ENCODE results near the gene PC. TPM values are rescaled to one million over a fixed set of nuclear protein-coding genes. Genes with fewer than 3 reads are reported as not detected.

Gene PC
- total and polyA plus RNA-seq, 2 donors: 3.6 to 12.6 TPM

DNA sequence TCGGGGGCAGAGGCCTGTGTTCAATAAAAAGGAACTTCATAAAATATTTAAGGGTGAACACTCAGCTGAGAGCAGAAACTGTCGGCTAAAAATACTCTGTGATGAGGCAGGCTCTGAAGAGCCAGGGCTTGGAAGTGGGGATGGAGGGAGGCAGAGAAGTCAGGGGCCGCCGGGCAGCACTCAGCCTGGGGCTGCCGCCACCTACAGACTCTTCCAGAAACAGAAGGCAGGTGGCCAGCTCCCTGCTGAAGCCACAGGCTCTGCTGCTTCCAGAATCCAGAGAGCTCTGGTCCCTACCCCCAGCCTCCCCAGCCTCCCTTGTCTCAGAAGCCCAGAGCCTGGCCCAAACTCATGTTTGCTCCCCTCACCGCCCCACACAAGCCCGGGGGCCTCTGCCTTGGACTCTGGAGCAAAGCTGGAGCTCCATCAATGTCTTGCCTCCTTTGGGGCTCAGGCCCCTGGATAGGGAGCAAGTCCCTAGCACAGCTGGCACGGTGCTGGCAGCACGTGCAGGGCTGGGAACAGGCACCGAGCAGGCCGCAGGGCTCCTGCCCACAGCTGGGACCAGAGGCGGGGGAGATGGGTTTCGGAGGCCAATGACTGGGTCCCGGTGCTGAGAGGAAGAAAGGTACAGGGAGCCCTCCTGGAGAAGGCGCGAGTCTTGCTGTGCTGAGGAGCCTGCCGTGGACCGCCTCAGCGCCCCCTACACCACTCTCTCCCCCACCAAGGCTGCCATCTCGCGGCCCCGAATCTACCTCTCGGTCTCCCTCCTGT, 93.1 kb downstream of the PC start:
- no peak overlapping the region for H3K4me3 ChIP-seq (ENCODE audit: low read depth, low read length)
- H3K27ac ChIP-seq (ENCODE audit: low read depth): no peak overlapping the region
- WGBS: 85% methylated on average over 23 of the region's 23 CpGs

DNA sequence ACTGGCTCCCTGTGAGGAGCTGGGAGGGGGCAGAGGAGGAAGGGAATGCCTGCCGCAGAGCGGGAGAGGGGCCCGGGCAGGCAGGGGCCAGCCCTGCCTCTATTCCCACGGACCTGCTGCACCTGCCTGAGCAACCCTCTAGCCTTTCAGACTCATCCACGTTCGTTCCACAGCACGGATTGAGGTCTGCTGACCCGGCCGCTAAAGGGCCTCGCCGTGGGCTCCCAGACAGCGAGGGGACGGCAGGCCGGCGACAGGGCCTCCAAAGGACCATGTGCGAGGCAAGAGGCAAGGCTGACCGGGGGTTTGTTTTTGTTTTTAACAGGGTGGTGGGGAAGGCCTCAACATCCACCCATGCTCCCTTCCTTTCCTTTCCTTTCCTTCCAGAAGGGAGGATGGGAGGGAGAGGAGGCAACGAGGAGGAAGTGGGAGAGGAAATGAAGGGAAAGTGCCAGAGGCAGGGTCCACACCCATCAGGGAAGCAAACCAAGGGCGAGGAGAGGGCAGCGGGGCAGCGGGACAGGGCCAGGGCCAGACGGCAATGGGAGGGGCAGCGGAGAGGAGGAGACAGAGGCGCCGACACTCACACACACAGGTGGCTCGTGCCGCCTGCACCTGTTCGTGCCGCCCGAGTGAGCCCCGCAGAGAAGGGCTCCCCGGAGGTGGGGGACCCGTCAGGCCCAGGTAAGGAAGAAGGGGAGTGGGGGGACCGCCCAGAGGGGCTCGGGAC, 93.8 kb downstream of the PC start:
- no peak for DNase-seq (ENCODE audit: extremely low spot score)
- H3K4me3 ChIP-seq (ENCODE audit: low read depth, low read length): no peak overlapping the region
- H3K4me1 ChIP-seq (ENCODE audit: insufficient read depth): no peaks in the 10 kb centered on the region
- H3K27ac ChIP-seq (ENCODE audit: low read depth): no peak overlapping the region
- WGBS: 77% methylated on average over 35 of the region's 35 CpGs
- no peaks in the 10 kb centered on the region for H3K36me3 ChIP-seq (ENCODE audit: insufficient read depth)

More for the DNA sequence above, 93.1 kb downstream of the PC start:
- DNase-seq (ENCODE audit: extremely low spot score): no peak
- Histone ChIP-seq H3K4me1 (ENCODE audit: insufficient read depth) (no peaks in the 10 kb centered on the region), H3K36me3 (ENCODE audit: insufficient read depth) (no peaks in the 10 kb centered on the region)

DNA sequence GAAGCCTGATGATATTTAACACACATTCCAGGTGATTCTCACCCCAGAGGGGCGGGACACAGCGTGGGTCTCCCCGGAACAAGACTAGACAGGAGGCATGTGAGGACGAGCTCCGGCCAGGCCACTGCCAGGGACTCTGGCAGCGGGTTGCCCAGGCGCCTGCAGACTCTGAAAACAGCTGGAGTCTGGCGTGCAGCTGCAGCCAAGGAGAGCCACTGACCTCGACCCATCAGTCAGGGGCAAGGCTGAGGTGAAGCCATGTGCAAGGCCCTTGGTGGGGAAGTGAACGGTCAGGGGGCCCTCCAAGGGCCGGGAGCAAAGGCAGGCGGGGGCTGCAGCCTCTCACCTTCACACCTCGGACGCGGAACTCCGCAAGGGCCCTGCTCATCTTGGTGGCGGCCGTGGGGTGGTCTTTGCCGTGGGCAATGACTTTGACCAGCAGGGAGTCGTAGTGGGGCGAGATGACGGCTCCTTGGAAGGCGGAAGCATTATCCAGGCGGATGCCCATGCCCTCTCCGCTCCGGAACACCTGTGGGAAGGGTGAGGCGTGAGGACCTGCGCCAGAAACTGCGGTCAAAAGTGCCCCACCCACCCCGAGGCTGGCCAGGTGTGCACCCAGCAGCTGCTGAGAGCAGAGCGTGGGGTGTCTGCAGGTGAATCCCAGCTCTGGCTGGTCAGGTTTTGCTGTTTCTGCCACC, 94.6 kb downstream of the PC start:
- no peak overlapping the region for H3K27ac ChIP-seq (ENCODE audit: low read depth)
- WGBS: 91% methylated on average over 31 of the region's 31 CpGs

GRCh38 chr11:66862559-66863037, 95.6 kb downstream of the PC start:
- Histone ChIP-seq H3K4me3 (ENCODE audit: low read depth, low read length) (no peak overlapping the region), H3K36me3 (ENCODE audit: insufficient read depth) (no peaks in the 10 kb centered on the region), H3K27ac (ENCODE audit: low read depth) (no peak overlapping the region), H3K4me1 (ENCODE audit: insufficient read depth) (no peaks in the 10 kb centered on the region)
- WGBS: 91% methylated on average over 11 of the region's 11 CpGs
- no peak for DNase-seq (ENCODE audit: extremely low spot score)

More for the DNA sequence above, 94.6 kb downstream of the PC start:
- H3K4me3 ChIP-seq (ENCODE audit: low read depth, low read length): no peak overlapping the region
- H3K36me3 ChIP-seq (ENCODE audit: insufficient read depth): no peaks in the 10 kb centered on the region
- DNase-seq (ENCODE audit: extremely low spot score): no peak
- no peaks in the 10 kb centered on the region for H3K4me1 ChIP-seq (ENCODE audit: insufficient read depth)

GRCh38 chr11:66861774-66862558, 96.2 kb downstream of the PC start:
- DNase-seq (ENCODE audit: extremely low spot score): no peak
- Histone ChIP-seq H3K36me3 (ENCODE audit: insufficient read depth) (no peaks in the 10 kb centered on the region), H3K27ac (ENCODE audit: low read depth) (no peak overlapping the region), H3K4me3 (ENCODE audit: low read depth, low read length) (no peak overlapping the region), H3K4me1 (ENCODE audit: insufficient read depth) (no peaks in the 10 kb centered on the region)
- 88% methylated on average over 30 of the region's 30 CpGs for WGBS

DNA sequence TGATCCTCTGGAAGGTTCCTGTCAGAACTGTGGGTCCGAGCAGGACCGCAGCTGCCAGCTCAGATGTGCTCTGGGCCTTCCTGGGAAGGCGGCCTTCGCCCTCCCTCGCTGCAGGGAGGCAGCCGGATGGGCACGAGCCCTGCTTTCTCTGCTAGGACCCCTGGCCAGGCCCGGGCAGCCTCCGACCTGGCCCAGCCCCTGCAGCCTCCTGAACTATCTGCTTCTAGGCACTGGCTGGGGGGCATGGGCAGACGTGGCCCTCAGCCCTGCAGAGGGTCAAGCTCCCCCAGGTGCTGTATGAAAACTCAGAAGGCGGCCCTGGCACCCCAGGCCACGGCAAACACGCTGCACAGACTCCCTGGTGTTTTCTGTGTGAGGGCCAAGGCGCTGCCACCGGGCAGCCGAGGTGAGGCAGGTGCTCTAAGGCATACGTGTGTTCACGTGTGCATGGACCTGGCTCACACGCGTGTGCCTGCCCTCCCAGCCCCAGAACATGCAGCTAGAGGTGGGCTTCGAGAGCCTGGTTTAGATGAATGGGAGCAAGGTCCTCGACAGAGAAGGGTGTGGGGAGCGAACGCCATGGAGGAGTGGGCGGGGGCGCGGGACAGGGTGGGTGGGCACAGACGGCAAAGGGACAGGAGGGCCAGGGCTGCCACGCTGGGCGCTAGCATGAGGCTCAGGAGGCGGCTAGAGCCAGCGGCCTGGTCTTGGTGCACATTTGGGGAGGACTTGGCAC, 97.0 kb downstream of the PC start:
- WGBS: 92% methylated on average over 32 of the region's 32 CpGs
- DNase-seq (ENCODE audit: extremely low spot score): no peak
- Histone ChIP-seq H3K4me3 (ENCODE audit: low read depth, low read length) (no peak overlapping the region), H3K27ac (ENCODE audit: low read depth) (no peak overlapping the region), H3K4me1 (ENCODE audit: insufficient read depth) (no peaks in the 10 kb centered on the region), H3K36me3 (ENCODE audit: insufficient read depth) (no peaks in the 10 kb centered on the region)

DNA sequence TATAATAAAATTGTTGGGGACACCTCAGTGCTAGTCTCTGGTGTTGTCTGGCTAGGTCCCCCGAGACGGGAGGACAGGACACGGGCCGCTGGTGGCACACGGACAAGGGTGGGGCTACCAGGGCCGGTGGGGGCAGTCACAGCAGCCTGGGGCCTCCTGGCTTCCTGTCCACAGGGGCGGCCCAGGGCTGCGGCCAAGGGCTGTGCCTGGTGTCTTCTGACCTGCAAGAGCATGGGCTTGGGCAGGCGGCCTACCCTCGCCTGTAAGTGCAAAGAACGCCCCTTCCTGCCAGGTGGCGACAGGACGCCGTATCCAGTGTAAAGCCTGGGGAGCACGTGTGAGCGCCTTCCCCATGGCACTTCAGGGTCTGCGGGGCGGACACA, 97.7 kb downstream of the PC start:
- DNase-seq (ENCODE audit: extremely low spot score): no peak
- H3K27ac ChIP-seq (ENCODE audit: low read depth): no peak overlapping the region
- no peaks in the 10 kb centered on the region for H3K36me3 ChIP-seq (ENCODE audit: insufficient read depth)
- no peaks in the 10 kb centered on the region for H3K4me1 ChIP-seq (ENCODE audit: insufficient read depth)
- no peak overlapping the region for H3K4me3 ChIP-seq (ENCODE audit: low read depth, low read length)
- 76% methylated on average over 18 of the region's 18 CpGs for WGBS

GRCh38 chr11:66859686-66860448, 98.3 kb downstream of the PC start:
- Histone ChIP-seq H3K4me1 (ENCODE audit: insufficient read depth) (no peaks in the 10 kb centered on the region), H3K4me3 (ENCODE audit: low read depth, low read length) (no peak overlapping the region), H3K27ac (ENCODE audit: low read depth) (no peak overlapping the region), H3K36me3 (ENCODE audit: insufficient read depth) (no peaks in the 10 kb centered on the region)
- no peak for DNase-seq (ENCODE audit: extremely low spot score)
- 86% methylated on average over 41 of the region's 41 CpGs for WGBS

GRCh38 chr11:66858939-66859685, 99.1 kb downstream of the PC start:
- no peaks in the 10 kb centered on the region for H3K4me1 ChIP-seq (ENCODE audit: insufficient read depth)
- no peak overlapping the region for H3K4me3 ChIP-seq (ENCODE audit: low read depth, low read length)
- no peak for DNase-seq (ENCODE audit: extremely low spot score)
- H3K27ac ChIP-seq (ENCODE audit: low read depth): no peak overlapping the region
- WGBS: 86% methylated on average over 29 of the region's 29 CpGs
- no peaks in the 10 kb centered on the region for H3K36me3 ChIP-seq (ENCODE audit: insufficient read depth)

DNA sequence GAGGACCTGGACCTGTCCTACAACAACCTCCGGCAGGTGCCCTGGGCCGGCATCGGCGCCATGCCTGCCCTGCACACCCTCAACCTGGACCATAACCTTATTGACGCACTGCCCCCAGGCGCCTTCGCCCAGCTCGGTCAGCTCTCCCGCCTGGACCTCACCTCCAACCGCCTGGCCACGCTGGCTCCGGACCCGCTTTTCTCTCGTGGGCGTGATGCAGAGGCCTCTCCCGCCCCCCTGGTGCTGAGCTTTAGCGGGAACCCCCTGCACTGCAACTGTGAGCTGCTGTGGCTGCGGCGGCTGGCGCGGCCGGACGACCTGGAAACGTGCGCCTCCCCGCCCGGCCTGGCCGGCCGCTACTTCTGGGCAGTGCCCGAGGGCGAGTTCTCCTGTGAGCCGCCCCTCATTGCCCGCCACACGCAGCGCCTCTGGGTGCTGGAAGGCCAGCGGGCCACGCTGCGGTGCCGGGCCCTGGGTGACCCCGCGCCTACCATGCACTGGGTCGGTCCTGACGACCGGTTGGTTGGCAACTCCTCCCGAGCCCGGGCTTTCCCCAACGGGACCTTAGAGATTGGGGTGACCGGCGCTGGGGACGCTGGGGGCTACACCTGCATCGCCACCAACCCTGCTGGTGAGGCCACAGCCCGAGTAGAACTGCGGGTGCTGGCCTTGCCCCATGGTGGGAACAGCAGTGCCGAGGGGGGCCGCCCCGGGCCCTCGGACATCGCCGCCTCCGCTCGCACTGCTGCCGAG, 99.8 kb downstream of the PC start:
- no peak for DNase-seq (ENCODE audit: extremely low spot score)
- WGBS: 95% methylated on average over 62 of the region's 62 CpGs
- H3K27ac ChIP-seq (ENCODE audit: low read depth): no peak overlapping the region

DNA sequence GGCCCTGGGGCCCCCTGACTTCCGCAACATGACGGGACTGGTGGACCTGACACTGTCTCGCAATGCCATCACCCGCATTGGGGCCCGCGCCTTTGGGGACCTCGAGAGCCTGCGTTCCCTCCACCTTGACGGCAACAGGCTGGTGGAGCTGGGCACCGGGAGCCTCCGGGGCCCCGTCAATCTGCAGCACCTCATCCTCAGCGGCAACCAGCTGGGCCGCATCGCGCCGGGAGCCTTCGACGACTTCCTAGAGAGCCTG, 100.3 kb downstream of the PC start:
- no peak overlapping the region for H3K4me3 ChIP-seq (ENCODE audit: low read depth, low read length)
- no peak for DNase-seq (ENCODE audit: extremely low spot score)
- H3K27ac ChIP-seq (ENCODE audit: low read depth): no peak overlapping the region
- H3K4me1 ChIP-seq (ENCODE audit: insufficient read depth): no peaks in the 10 kb centered on the region
- 94% methylated on average over 19 of the region's 19 CpGs for WGBS
- no peaks in the 10 kb centered on the region for H3K36me3 ChIP-seq (ENCODE audit: insufficient read depth)

More for the DNA sequence above, 99.8 kb downstream of the PC start:
- Histone ChIP-seq H3K36me3 (ENCODE audit: insufficient read depth) (no peaks in the 10 kb centered on the region), H3K4me1 (ENCODE audit: insufficient read depth) (no peaks in the 10 kb centered on the region), H3K4me3 (ENCODE audit: low read depth, low read length) (no peak overlapping the region)

Measured in urinary bladder (tissue), 4 donors.